GM20431 (cell line): ENCODE data around the gene GLRX.

Experiments
- in situ Hi-C: fragments of 300-500 bp; cut with MseI, MboI; formaldehyde crosslinking; loops from one replicate; pipeline ENCODE4 v1.15.0; 2020; ENCODE audit warnings: low sequenced_read_pairs; ENCODE audit not compliant: unreplicated experiment

The GLRX gene

DNA sequence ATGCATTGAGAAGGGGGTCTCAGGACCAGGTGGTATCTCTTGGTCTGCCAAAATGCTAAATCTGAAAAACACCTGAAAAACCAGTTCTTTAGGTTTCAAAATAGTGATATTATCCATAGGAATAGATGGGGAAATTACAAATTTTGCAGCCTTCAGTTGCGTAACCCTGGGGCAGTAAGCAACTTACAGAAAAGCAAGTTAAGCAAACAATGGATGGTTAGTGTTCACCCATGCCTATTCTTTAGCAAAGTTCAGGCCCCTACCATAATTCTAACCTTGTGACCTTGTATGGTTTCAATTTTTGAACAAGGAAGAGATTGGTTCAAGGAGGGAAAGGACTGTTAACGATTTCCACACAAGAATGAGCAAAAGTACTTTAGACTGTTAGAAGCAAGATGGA lies 24.5 kb downstream of the GLRX start:
- in situ Hi-C loops, result no loop called here

DNA sequence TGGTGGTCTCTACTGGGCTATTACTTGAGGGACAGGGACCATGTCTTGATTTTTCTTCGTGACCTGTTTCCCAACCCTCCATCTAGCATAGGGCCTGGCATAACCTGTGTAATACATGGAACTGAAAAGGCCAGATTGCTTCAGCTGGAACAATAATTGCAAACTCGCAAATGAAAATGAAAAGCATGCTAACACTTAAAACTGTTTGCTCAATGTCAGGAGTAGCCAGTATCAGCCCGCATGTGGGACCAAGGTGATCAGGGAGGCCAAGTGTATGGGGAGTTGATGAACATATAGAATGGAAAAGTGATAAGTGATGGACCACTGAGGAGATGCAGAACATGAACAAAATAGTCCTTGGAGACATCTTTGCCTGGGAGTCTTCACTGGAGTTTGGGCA lies 25.2 kb downstream of the GLRX start:
- in situ Hi-C loops, result no loop called here

DNA sequence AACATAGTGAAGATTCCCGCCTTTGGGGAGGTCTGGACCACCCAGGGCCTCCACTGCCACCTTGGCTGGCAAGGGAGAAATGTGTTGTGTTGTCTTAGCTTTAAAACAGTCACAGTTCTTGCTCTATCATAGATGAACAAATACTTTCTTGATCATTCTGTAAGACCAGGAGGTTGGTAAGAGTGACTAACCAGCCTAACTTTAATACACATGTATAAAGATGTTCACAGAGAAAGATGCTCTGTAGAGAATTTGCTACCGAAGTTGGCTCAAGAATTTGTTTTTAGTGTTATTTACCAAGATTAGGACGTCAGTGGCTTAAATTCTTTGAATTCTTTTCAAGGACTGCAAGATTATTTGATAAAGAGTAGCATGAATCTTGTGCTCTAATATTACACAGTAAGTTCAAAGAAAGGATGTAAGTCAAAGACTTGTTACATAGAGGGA lies 28.4 kb downstream of the GLRX start:
- in situ Hi-C loops, result no loop called here

DNA sequence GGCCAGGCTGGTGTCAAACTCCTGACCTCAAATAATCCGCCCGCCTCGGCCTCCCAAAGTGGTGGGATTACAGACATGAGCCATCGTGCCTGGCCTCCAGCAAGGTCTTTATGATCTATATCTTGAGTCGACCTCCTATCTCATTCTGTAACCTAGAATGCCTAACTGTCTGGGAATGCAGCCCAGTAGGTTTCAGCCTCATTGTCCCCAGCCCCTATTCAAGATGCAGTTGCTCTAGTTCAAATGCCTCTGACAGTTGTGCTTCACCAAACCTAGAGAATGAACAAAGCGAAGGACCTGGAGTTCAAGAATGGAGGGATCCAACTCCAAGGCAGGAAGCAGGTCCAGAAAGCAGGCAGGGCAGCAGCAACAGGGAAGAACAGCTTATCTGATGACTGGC lies 30.8 kb downstream of the GLRX start:
- in situ Hi-C loops, result no loop called here

DNA sequence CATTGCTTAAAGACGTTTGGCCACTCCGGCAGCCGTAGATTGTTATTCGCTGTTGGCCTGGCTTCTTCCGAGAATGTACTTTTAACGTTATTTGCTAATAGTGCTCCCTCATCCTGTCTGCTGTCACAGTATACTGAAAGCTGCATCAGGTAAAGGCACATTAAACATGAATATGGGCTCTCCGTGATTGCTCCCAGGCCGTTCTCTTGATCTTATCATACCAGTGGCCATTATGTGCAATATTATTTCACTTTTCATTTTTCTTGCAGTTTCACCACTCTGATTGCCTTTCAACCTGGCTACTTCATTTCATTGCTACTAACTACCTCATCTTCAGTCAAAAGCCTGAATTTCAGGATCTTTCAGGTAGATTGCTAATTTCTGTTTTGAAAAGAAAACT lies 34.0 kb downstream of the GLRX start:
- in situ Hi-C loops, result no loop called here

DNA sequence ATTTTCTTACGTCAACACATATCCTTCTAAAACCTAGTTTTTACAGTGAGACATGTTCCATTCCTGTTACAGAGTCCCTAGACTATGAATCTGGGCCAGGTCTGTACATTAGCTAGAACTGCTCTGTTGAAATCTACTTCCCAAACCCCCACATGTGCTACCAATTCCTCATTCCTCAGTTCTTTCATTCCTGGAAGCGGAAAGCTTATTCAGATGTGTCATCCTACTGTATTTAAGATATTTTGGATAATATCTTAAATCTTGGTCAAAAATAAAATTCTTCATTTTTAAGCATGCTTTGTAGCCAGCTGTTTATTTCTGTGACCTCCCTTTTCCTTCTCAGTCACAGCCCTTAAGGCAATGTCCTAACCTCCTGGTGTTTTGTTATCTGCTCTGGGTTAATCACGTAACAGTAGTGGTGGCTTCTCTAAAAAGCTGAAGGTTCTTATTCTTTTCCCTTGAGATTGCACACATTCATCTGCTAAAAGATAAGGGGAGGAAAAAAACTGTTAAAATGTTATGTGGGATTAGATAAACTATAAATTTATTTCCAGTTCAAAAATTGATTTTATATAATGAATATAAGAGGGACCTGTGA lies 35.6 kb downstream of the GLRX start:
- in situ Hi-C loops, result no loop called here

DNA sequence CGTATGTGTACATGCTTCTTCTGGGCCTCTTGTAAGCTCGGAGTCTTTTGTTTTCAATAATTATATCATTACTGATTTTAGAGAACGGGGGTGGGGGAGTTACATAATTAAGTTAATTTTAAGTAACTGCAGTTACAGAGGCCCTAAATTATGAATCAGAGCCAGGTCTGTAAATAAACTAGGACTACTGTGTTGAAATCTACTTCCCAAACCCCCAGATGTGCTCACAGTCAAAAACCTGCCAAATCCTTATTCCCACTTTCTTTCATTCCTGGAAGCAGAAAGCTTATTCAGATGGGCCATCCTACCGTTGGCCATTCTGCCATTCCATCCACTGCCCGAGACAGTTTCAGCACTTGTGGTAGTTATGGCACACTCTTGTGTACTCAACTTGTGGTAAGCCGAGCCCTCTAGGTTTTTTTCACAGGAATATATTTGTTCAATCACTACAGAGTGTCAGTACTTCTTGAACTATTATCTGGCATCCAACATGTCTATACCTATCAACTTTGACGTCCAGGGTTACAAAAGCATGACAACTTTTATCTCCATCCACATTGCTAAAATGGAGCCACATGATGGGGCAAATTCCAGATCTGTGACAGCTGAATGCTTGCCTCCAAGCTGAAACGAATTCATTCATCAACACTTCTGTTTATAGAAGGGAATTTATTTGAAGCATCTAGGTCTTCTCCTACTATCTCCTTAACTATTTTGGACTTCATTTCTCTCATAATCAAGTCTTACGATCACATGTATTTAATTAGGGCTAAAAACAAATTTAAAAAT lies 37.8 kb downstream of the GLRX start:
- in situ Hi-C loops, result no loop called here

DNA sequence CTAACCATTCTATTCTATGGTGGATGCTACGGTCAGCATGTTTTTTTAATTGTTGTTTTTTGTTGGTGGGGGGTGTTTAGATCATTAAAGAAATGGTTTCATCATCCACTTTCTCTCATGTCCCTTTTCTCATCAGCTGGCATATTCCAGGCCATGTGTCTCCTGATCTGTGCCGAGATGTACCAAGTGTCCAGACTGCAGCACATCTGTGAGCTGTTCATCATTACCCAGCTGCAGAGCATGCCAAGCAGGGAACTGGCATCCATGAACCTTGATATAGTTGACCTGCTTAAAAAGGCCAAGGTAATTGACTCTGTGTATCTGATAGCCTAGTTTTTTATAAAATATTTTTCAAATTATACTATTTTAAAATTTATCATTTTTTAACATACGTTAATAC lies 38.9 kb downstream of the GLRX start:
- in situ Hi-C loops, result no loop called here

DNA sequence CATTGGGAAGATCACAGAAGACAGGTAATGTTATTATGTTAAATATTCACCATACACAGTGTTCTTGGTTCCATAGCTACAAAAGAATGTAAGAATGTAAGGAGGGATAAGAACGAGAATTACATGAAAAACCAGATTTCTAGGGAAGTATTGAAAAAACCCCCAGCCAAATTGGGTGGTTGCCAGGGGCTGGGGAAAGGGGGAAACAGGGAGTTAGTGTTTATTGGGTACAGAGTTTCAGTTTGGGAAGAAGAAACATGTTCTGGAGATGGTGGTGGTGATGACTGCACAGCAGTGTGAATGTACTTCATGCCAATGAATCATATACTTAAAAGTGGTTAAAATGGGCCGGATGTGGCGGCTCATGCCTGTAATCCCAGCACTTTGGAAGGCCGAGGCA lies 40.3 kb downstream of the GLRX start:
- in situ Hi-C loops, result no loop called here

DNA sequence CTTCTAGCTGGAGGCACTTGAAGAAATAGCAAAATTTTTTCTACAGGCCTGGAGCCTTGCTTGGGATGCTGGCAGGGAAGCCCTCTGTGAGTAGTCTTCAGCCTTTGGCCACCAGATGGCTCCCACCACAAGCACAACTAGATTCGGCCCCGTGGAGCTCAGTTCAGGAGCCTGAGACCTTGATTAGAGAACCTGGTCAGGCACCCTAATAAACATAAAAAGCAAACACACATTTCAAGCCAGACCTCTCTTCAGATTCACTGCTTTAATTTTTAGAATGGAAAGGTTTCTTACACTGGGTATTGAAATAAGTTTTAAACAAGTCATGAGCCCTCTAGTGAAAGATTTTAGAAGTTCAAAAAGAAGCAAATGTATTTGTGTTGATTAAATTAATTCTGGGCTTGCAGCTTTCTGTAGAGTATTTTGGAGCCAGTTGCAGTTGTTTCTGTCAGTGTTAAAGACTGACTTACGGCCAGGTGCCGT lies 41.4 kb downstream of the GLRX start:
- in situ Hi-C loops, result no loop called here

DNA sequence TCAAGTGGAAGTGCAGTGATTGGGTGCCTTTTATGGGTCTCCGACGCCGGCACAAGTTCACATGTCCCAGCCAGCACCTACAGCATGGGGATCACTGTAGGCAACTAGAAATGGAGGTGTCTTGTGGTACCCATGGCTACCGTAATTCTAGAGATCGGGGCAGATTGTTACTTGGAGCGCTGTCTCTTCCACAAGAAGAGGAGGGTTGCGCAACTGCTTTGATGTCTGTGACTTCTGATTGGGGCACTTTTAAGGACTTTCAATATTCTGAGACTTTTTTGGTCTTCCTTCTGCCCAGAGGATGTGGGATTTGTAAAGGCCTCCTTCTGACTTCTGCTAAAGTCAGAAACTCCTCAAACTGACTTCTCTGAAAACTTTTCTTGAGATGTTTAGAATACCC lies 41.9 kb downstream of the GLRX start:
- in situ Hi-C loops, result no loop called here

DNA sequence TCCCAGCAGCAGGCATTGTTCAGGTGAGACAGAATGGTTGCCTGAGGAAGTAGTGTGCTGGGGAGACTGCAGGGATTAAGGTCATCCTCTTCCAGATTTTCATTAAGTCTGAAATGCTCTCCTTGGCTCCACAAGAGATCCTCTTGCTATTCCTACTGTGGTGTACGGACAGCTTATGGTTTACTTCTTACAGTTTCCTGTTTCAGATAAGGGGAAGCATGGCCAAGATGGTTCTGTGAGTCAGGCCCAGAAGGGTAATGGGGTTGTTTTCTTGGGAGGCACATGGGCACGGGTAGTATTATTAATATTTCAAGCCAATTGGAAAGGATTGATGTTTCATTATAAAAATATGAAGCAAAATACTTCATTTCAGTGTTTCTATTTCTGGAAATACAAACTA lies 42.9 kb downstream of the GLRX start:
- in situ Hi-C loops, result loop anchor here (10.0 kb wide), 1 partner anchor 65 kb away; no protein-coding TSS in a partner anchor

DNA sequence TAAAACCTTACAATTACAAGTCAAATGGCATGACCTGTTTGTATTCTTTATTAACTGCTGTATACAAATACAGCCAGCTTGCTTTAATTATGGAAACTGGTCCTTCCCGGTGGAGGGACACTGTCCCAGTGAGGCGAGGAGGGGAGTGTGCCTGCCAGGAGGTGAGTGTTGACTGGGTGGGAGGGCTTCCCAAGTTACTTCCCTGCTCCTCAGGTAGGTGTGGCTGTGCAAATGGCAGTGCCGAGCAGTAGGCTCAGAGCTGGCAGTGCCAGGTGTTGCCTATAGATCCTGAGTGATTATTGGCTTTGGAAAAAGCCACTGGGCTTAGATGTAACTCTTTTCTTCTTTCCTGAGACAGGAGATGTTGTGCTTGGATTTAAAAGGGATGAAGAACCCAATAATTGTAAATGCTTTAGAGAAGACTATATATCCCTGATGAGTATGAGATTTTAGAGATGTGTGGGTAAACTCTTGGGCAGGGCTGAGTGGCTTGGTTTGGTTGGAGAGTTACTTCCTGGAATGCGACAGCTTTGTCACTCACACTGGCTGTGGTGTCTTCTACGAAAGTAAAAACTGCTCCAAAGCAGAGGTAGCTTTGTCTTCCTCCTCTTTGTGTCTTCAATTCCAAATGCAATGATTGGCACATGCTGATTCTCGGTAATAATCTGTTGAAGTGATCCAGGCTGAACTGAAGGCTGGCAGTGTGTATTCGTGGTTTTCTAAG lies 43.7 kb downstream of the GLRX start:
- in situ Hi-C loops, result loop anchor here (10.0 kb wide), 1 partner anchor 66 kb away; no protein-coding TSS in a partner anchor

DNA sequence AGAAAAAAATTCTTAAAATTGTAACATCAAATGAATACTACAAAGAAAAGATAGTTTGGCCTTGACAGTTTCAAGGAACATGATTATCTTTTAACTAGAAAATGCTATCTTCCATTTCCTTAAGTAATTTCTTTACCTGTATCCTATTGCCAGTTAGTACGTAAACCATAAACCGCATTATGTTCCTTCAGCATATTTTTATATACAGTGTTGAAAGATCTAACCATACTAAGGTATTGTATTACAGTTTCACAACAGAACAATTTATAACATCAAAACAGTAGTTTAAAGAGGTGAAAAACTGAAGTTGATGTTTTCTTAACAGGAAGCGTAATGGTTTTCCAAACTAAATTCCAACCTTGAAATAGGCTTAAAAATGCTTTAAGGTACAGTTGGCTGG lies 45.1 kb downstream of the GLRX start:
- in situ Hi-C loops, result loop anchor here (10.0 kb wide), 1 partner anchor 67 kb away; no protein-coding TSS in a partner anchor

DNA sequence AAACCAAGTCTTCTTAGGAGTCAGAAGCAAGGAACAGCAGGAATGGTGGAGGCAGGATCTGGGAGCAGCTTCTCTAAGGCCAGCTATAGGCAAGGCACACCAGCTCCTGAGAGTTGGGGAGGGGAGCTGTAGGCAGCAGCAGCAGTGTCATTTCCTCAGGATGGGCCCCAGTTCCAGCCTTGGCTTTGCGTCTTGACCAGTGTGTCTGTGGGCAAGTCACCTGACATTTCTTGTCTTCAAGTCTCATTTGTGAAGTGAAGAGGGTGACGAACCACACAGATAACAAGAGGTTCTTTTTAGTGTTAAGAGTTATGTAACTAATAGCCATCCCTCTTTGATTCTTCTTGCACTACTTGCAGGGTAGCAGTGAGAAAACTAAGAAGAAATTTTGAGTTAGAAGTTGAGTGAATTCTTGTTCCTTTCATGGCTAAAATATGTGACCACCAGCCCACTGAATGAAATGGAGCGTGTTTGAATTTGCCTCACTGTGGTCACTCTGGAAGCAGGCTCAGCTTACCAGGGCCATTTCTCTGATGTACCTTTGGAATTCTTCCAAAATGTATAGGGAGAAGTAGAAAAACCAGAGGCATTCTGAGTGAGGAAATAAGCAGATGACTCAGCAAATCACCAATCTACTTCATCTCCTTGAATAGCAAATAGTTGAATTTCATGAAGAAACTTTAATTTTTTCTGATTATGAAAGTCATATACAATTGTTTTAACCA lies 49.0 kb downstream of the GLRX start:
- in situ Hi-C loops, result loop anchor here (10.0 to 25.0 kb wide), 2 partner anchors 71 to 111 kb away; no protein-coding TSS in a partner anchor

DNA sequence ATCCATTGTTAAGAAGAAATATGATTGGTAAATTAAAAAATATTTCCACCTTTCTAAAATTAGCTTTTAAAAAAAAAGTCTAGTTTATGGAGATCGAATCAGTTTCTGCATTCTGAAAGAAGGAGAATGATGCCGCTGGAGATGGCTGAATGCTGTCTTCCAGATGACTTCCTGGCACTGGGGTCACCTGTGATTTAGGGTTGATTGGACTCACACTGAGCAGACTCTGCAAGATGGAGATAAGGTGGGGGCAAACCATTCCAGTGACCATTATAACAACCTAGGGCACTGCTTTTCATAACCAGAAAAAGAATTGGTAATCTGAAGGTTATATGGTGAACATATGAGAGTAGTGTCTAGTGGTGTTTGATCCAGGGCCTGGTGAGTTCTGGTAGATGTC lies 50.6 kb downstream of the GLRX start:
- in situ Hi-C loops, result loop anchor here (10.0 to 25.0 kb wide), 2 partner anchors 73 to 110 kb away; no protein-coding TSS in a partner anchor

DNA sequence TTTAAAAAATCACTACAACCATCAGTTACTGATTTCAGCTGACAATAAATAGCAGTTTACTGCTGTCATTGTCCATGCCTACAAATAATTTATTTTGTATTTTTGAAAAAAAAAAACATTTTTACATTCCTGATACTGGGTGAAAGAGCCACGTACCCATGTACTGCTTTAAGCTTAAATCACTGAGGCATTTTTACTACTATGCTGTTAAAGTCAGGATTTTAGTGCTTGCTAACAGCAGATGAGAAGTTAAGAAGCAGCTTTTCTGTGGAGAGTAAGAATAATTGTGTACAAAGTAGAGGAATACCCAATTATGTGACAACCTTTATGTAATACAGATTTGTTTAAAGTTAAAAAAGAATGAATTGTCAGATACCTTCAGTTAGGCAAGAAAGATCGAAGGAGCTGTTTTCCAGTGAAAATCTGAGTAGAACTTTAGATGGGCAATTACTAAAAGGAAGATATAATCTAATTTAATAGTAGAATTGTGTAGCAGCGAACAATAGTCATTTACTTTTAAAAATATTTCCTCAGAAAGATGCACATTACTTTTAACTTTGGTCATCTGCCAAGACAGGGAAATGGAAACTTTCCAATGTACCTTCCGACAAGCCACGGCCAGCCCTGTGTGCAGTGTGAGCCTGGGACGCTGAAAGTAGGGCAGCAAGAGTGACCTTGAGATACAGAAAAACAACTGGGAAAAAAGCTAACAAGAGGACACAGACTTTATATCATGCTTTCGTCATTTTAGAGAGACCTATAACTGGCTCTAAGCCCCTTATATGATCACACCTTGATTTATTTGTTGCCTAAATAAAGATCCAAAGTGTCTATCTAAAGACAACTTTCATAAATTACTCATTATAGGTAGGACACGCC lies 51.5 kb downstream of the GLRX start:
- in situ Hi-C loops, result loop anchor here (10.0 to 25.0 kb wide), 2 partner anchors 74 to 109 kb away; no protein-coding TSS in a partner anchor

DNA sequence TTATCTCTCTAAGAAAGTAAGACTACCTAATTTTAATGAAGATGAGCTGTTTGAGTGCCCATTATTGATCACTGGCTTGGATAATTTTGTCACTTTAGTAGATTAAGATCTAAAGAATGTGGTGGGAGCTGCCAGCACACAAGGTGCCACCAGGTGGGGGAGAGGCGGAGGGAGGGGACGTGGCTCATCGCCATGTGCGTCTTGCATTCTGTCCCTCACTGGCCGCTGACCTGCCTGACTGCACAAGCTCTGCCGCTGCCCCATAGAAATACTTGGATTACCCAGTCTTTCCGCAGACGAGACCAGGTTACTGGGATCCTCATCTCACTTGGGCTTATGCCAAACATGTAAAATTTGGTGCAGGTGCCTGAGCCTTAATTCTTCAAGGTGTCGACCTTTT lies 53.8 kb downstream of the GLRX start:
- in situ Hi-C loops, result loop anchor here (25.0 kb wide), 1 partner anchor 106 kb away; no protein-coding TSS in a partner anchor

DNA sequence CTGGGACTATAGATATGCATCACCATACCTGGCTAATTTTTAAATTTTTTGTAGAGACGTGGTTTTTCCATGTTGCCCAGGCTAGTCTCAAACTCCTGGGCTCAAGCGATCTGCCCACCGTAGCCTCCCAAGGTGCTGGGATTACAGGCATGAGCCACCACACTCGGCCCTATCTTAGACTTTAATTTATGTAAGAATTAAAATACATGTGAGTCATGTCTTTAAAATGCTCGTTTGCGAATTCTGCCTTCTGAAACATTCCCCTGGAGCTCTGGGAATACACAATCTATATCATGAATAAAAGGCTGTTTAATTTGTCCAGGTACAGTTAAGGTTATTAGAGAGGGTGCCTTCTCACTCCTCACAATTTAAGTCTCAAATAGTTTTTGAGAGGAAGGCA lies 58.6 kb downstream of the GLRX start:
- in situ Hi-C loops, result loop anchor here (25.0 kb wide), 1 partner anchor 102 kb away; no protein-coding TSS in a partner anchor
